HepG2 (cell line): ENCODE data around the gene DNPEP. TPM values are rescaled to one million over a fixed set of nuclear protein-coding genes. Genes with fewer than 3 reads are reported as not detected.
A peak's percentile ranks its signal among the peaks of the same experiment; 100 is the strongest.

Experiments used
- ATAC-seq: fragments of 200-7000 bp; cut with Tn5 transposase; 3 replicates; pipeline ENCODE4 v1.9.1; 2020; ENCODE audit warnings: mild to moderate bottlenecking, moderate library complexity
- BruUV-seq: library from RNA; stranded (reverse); fragments of 400-500 nt; replicated peaks from 2 replicates; lab custom pipeline; 2021; lab: Mats Ljungman, UMichigan
- CTCF ChIA-PET: fragments of 300-600 bp; formaldehyde crosslinking; extraction: SDS; loops from one replicate; lab custom pipeline; 2021; ENCODE audit warnings: low total read pairs, inconsistent platforms, low intra/inter-chr PET ratio; lab: Yijun Ruan, JAX
- POLR2A ChIA-PET: fragments of 350-600 bp; sonication (Branson Sonifier 250); formaldehyde crosslinking; loops from one replicate; lab custom pipeline; 2020; ENCODE audit warnings: antibody characterized with exemption, inconsistent platforms; lab: Yijun Ruan, JAX
- DNase-seq: peaks from one replicate; pipeline ENCODE4 v3.0.0-alpha.2; 2015; ENCODE audit warnings: low spot score
- FAIRE-seq: peaks from 3 replicates; lab custom pipeline; 2011; peaks lifted over from hg19 to GRCh38; lab: Jason Lieb, UNC
- H2AFZ ChIP-seq: one replicate; pipeline ENCODE4 v1.6.1; 2011; ENCODE audit warnings: low read length, inconsistent platforms
- H3K27ac ChIP-seq: fragments of 300-600 bp; 3 replicates; pipeline ENCODE4 v1.8.0; 2011; ENCODE audit warnings: mixed run types, mild to moderate bottlenecking, mixed read lengths, low read length, inconsistent platforms; ENCODE audit not compliant: insufficient read depth; ENCODE audit errors: extremely low read length
- H3K27me3 ChIP-seq, 2 experiments: fragments of 200-600 bp in 1 of 2; 2 replicates in 1 of 2; 3 replicates in 1 of 2; pipeline versions ENCODE4 v1.6.0 to v1.8.0; 2011; ENCODE audit warnings: low read length in 2 of 2, mild to moderate bottlenecking in 2 of 2, moderate library complexity in 2 of 2, inconsistent platforms in 1 of 2; ENCODE audit not compliant: insufficient read depth in 2 of 2, control insufficient read depth in 1 of 2
- H3K36me3 ChIP-seq, 2 experiments: fragments of 200-600 bp in 1 of 2; replicated peaks in 1 of 2; 2 replicates in 1 of 2; 3 replicates in 1 of 2; pipeline versions ENCODE4 v1.5.1 to v1.8.0; 2011; ENCODE audit warnings: low read length in 2 of 2, inconsistent platforms in 1 of 2; ENCODE audit not compliant: insufficient read depth in 2 of 2, control insufficient read depth in 1 of 2
- H3K4me1 ChIP-seq: 2 replicates; pipeline ENCODE4 v1.5.1; 2012; ENCODE audit warnings: low read length, inconsistent platforms; ENCODE audit not compliant: insufficient read depth
- H3K4me2 ChIP-seq: 2 replicates; pipeline ENCODE4 v1.6.0; 2011; ENCODE audit warnings: low read depth, low read length, inconsistent platforms
- H3K4me3 ChIP-seq, 3 experiments: fragments of 200-600 bp in 1 of 3; sonication (generic), shearing (Covaris generic) in 1 of 3; replicated peaks in 1 of 3; 2 replicates each; pipeline ENCODE4 v1.5.1; 2011 to 2016; ENCODE audit warnings: low read length in 3 of 3, inconsistent platforms in 2 of 3, low read depth in 2 of 3, mild to moderate bottlenecking in 2 of 3, control low read depth in 1 of 3, mixed read lengths in 1 of 3; ENCODE audit not compliant: insufficient read depth in 1 of 3
- H3K79me2 ChIP-seq: one replicate; pipeline ENCODE4 v1.6.1; 2011; ENCODE audit warnings: low read length, inconsistent platforms; ENCODE audit not compliant: insufficient read depth
- H3K9ac ChIP-seq: 2 replicates; pipeline ENCODE4 v1.6.0; 2011; ENCODE audit warnings: mild to moderate bottlenecking, low read depth, low read length, inconsistent platforms; ENCODE audit not compliant: insufficient read depth
- H3K9me3 ChIP-seq: 2 replicates; pipeline ENCODE4 v1.5.1; 2012; ENCODE audit warnings: mild to moderate bottlenecking, low read length
- H4K20me1 ChIP-seq: 2 replicates; pipeline ENCODE4 v1.6.0; 2011; ENCODE audit warnings: inconsistent platforms, mild to moderate bottlenecking, low read length, moderate library complexity; ENCODE audit not compliant: insufficient read depth
- ARHGAP35 ChIP-seq: sonication (generic); formaldehyde crosslinking; IDR thresholded peaks from 2 replicates; pipeline ENCODE4 v1.9.0; 2022; ENCODE audit warnings: mild to moderate bottlenecking, inconsistent platforms, moderate library complexity, missing genetic modification reagents, borderline replicate concordance
- ATF7 ChIP-seq, 2 experiments: fragments of 450-650 bp in 1 of 2; sonication (generic) in 1 of 2; formaldehyde crosslinking in 1 of 2; IDR thresholded peaks; 2 replicates each; pipeline versions ENCODE4 v1.4.0 to v1.6.1; 2016 to 2020; ENCODE audit warnings: antibody characterized with exemption in 1 of 2, mild to moderate bottlenecking in 1 of 2, missing genetic modification reagents in 1 of 2
- IRF2 ChIP-seq: IDR thresholded peaks from 2 replicates; pipeline ENCODE4 v1.6.1; 2018; ENCODE audit warnings: missing genetic modification reagents, missing compliant biosample characterization
- KMT2A ChIP-seq: sonication (generic); formaldehyde crosslinking; IDR thresholded peaks from 2 replicates; pipeline ENCODE4 v1.4.0; 2020; ENCODE audit warnings: missing genetic modification reagents
- MIER3 ChIP-seq: IDR thresholded peaks from 2 replicates; pipeline ENCODE4 v1.6.1; 2016; ENCODE audit warnings: missing compliant biosample characterization, borderline replicate concordance
- NFE2L2 ChIP-seq: fragments of 150-350 bp; IDR thresholded peaks from 2 replicates; pipeline ENCODE4 v1.6.1; 2014; ENCODE audit warnings: low read length
- NRL ChIP-seq: sonication (generic); formaldehyde crosslinking; IDR thresholded peaks from 2 replicates; pipeline ENCODE4 v1.5.0; 2020; ENCODE audit warnings: missing genetic modification reagents, mild to moderate bottlenecking, moderate library complexity, borderline replicate concordance
- RORA ChIP-seq: sonication (generic); formaldehyde crosslinking; IDR thresholded peaks from 2 replicates; pipeline ENCODE4 v1.5.0; 2020; ENCODE audit warnings: mild to moderate bottlenecking, missing genetic modification reagents, moderate library complexity
- ZKSCAN8 ChIP-seq: IDR thresholded peaks from 2 replicates; pipeline ENCODE4 v1.6.1; 2016; ENCODE audit warnings: borderline replicate concordance, missing genetic modification reagents, missing compliant biosample characterization
- ZNF703 ChIP-seq: sonication (generic); formaldehyde crosslinking; IDR thresholded peaks from 2 replicates; pipeline ENCODE4 v1.5.1; 2020; ENCODE audit warnings: missing genetic modification reagents, mild to moderate bottlenecking, moderate library complexity, borderline replicate concordance
- ZNF782 ChIP-seq: sonication (generic); formaldehyde crosslinking; IDR thresholded peaks from 2 replicates; pipeline ENCODE4 v1.4.0; 2020; ENCODE audit warnings: missing genetic modification reagents, mild to moderate bottlenecking, borderline replicate concordance
- WGBS: methylation state at CpG from one replicate; pipeline ENCODE4 v1.1.6; 2017; ENCODE audit warnings: low lambda C conversion rate; 5-methylcytosine and 5-hydroxymethylcytosine counted together
- in situ Hi-C: cut with HindIII; loops from 2 replicates; pipeline ENCODE4 v1.10.0; 2017; ENCODE audit warnings: low pct_unique_long_range_greater_than_20kb; ENCODE audit not compliant: extremely low pct_ligation_motif_present
- intact Hi-C: fragments of 100-400 bp; cut with micrococcal nuclease; formaldehyde crosslinking; loops from one replicate; pipeline ENCODE4 v1.10.0; 2022; ENCODE audit not compliant: unreplicated experiment
- polyA plus RNA-seq, 8 experiments: library from polyadenylated mRNA; depleted of rRNA in 3 of 8; stranded (reverse) in 7 of 8; unstranded in 1 of 8; fragments of >200 nt; fragmentation: Illumina TruSeq in 4 of 8; extraction: Trizol in 4 of 8; gene quantifications; 2 replicates each; pipeline versions ENCODE4 v1.2.1 to v1.2.3, GENCODE V29; 2011 to 2016; ENCODE audit warnings: low read depth in 4 of 8, missing spikeins in 1 of 8, mixed read lengths in 1 of 8; ENCODE audit not compliant: insufficient read depth in 1 of 8
- total RNA-seq, 5 experiments: library from RNA; depleted of rRNA; stranded (reverse); fragments of >200 nt; fragmentation: Illumina TruSeq; extraction: Trizol; gene quantifications; 2 replicates each; pipeline ENCODE4 v1.2.3, GENCODE V29; 2016; ENCODE audit warnings: low read depth in 1 of 5
- TF ChIP-seq, protein P1 (sequence below): sonication (generic); formaldehyde crosslinking; IDR thresholded peaks from 2 replicates; pipeline ENCODE4 v1.4.0; 2020; ENCODE audit warnings: missing genetic modification reagents, mild to moderate bottlenecking, borderline replicate concordance
- TF ChIP-seq, protein P2 (sequence below): sonication (generic); formaldehyde crosslinking; IDR thresholded peaks from 2 replicates; pipeline ENCODE4 v1.4.0; 2020; ENCODE audit warnings: mild to moderate bottlenecking, missing genetic modification reagents
- TF ChIP-seq, protein P3 (sequence below): sonication (generic); formaldehyde crosslinking; IDR thresholded peaks from 2 replicates; pipeline ENCODE4 v1.5.1; 2020; ENCODE audit warnings: mild to moderate bottlenecking, missing genetic modification reagents, borderline replicate concordance
- TF ChIP-seq, protein P4 (sequence below): sonication (generic); formaldehyde crosslinking; IDR thresholded peaks from 2 replicates; pipeline ENCODE4 v1.9.0; 2021; ENCODE audit warnings: missing genetic modification reagents, mild to moderate bottlenecking, borderline replicate concordance

DNPEP gene
- total and polyA plus RNA-seq, 2 of the 13 experiments (the other 11 are each of a cell fraction or from before 2014, with no cell fraction given) = 104 to 109 TPM

DNA sequence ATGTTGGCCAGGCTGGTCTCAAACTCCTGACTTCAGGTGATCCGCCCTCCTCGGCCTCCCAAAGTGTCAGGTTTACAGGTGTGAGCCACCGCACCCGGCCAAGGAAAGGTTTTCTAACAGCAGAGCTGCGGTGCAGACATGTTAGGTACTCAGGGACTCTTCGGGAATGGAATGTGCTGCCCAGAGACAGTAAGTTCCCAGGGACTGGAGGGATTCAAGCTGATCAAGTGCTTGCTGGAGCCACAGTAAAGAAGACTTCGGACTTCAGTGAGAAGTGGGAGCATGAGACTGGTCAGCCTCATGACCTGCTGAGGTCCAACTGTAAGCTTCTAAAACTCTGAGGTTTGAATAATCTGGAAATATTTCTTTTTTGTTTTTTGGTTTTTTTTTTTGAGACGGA lies 22.7 kb upstream of the DNPEP start:
- in situ Hi-C loops = no loop called here
- DNase-seq (no peak), FAIRE-seq (no peak), ATAC-seq (peak; percentile 20; the same call in 2 of the 3 replicates)
- Histone ChIP-seq H3K4me2 (no peak overlapping the region), H2AFZ (no peak overlapping the region), H3K9ac (no peak overlapping the region), H4K20me1 (no peaks in the 10 kb centered on the region; the same call in 1 of the 2 replicates), H3K9me3 (no peaks in the 10 kb centered on the region), H3K4me3 (no peak overlapping the region), H3K4me1 (peaks cover 16% of the 10 kb centered on the region), H3K79me2 (no peaks in the 10 kb centered on the region), H3K27me3 (peaks cover 3 to 18% of the 10 kb centered on the region in 2 experiments; a peak in 3 of 5 replicates), H3K27ac (no peak overlapping the region), H3K36me3 (no peaks in the 10 kb centered on the region)
- 47% methylated on average over 8 of the region's 8 CpGs for WGBS
- intact Hi-C loops = loop anchor here (1.0 kb wide), 1 partner anchor 41 kb away; no protein-coding TSS in a partner anchor
- BruUV-seq = no TSS peak
- ChIA-PET CTCF (no interaction called here), POLR2A (no interaction called here)
- TF ChIP-seq IRF2 (CRISPR knock-in tag) = no peak
- no peak for TF ChIP-seq MIER3 (CRISPR knock-in tag)
- TF ChIP-seq ZKSCAN8 (CRISPR knock-in tag) = no peak
- no peak for TF ChIP-seq NRL (CRISPR knock-in tag)
- no peak for TF ChIP-seq ATF7 (IDR thresholded peaks at IDR 0.05)
- TF ChIP-seq ATF7 (CRISPR knock-in tag; IDR thresholded peaks at IDR 0.05) = no peak
- TF ChIP-seq, protein P1, sequence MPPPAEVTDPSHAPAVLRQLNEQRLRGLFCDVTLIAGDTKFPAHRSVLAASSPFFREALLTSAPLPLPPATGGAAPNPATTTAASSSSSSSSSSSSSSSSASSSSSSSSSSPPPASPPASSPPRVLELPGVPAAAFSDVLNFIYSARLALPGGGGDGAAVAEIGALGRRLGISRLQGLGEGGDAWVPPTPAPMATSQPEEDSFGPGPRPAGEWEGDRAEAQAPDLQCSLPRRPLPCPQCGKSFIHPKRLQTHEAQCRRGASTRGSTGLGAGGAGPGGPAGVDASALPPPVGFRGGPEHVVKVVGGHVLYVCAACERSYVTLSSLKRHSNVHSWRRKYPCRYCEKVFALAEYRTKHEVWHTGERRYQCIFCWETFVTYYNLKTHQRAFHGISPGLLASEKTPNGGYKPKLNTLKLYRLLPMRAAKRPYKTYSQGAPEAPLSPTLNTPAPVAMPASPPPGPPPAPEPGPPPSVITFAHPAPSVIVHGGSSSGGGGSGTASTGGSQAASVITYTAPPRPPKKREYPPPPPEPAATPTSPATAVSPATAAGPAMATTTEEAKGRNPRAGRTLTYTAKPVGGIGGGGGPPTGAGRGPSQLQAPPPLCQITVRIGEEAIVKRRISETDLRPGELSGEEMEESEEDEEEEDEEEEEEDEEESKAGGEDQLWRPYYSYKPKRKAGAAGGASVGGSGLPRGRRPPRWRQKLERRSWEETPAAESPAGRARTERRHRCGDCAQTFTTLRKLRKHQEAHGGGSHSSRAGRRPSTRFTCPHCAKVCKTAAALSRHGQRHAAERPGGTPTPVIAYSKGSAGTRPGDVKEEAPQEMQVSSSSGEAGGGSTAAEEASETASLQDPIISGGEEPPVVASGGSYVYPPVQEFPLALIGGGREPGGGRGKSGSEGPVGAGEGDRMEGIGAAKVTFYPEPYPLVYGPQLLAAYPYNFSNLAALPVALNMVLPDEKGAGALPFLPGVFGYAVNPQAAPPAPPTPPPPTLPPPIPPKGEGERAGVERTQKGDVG (CRISPR knock-in tag) = no peak
- no peak for TF ChIP-seq KMT2A (CRISPR knock-in tag)
- TF ChIP-seq, protein P2, sequence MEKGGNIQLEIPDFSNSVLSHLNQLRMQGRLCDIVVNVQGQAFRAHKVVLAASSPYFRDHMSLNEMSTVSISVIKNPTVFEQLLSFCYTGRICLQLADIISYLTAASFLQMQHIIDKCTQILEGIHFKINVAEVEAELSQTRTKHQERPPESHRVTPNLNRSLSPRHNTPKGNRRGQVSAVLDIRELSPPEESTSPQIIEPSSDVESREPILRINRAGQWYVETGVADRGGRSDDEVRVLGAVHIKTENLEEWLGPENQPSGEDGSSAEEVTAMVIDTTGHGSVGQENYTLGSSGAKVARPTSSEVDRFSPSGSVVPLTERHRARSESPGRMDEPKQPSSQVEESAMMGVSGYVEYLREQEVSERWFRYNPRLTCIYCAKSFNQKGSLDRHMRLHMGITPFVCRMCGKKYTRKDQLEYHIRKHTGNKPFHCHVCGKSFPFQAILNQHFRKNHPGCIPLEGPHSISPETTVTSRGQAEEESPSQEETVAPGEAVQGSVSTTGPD = no peak
- no peak for TF ChIP-seq RORA (CRISPR knock-in tag)
- TF ChIP-seq NFE2L2 = no peak
- TF ChIP-seq ZNF703 = no peak
- TF ChIP-seq, protein P3, sequence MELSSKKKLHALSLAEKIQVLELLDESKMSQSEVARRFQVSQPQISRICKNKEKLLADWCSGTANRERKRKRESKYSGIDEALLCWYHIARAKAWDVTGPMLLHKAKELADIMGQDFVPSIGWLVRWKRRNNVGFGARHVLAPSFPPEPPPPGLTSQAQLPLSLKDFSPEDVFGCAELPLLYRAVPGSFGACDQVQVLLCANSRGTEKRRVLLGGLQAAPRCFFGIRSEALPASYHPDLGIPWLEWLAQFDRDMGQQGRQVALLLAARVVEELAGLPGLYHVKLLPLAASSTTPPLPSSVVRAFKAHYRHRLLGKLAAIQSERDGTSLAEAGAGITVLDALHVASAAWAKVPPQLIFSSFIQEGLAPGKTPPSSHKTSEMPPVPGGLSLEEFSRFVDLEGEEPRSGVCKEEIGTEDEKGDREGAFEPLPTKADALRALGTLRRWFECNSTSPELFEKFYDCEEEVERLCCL = no peak
- no peak for TF ChIP-seq ZNF782 (CRISPR knock-in tag)
- TF ChIP-seq ARHGAP35 (CRISPR knock-in tag) = no peak
- TF ChIP-seq, protein P4, sequence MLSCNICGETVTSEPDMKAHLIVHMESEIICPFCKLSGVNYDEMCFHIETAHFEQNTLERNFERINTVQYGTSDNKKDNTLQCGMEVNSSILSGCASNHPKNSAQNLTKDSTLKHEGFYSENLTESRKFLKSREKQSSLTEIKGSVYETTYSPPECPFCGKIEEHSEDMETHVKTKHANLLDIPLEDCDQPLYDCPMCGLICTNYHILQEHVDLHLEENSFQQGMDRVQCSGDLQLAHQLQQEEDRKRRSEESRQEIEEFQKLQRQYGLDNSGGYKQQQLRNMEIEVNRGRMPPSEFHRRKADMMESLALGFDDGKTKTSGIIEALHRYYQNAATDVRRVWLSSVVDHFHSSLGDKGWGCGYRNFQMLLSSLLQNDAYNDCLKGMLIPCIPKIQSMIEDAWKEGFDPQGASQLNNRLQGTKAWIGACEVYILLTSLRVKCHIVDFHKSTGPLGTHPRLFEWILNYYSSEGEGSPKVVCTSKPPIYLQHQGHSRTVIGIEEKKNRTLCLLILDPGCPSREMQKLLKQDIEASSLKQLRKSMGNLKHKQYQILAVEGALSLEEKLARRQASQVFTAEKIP (CRISPR knock-in tag) = no peak
